GM12892 (cell line): ENCODE data around the gene HIGD1A.

ENCODE experiments used
- POLR2A ChIP-seq: IDR thresholded peaks from 2 replicates; pipeline ENCODE4 v1.6.1; 2011; ENCODE audit warnings: low read depth, low read length, control low read depth
- POLR2AphosphoS5 ChIP-seq: IDR thresholded peaks from 2 replicates; pipeline ENCODE4 v1.6.1; 2011; ENCODE audit warnings: low read depth, low read length, control low read depth

GRCh38 chr3:42742688-42743087 lies 61.6 kb downstream of the HIGD1A start:
- TF ChIP-seq POLR2A (no peak), POLR2AphosphoS5 (no peak)
